ENCODE data around the gene CYP4F8.
"Not testable (repeated sequence)": the region's sequence is repeated elsewhere in the genome, so short reads cannot be mapped to it uniquely, and the experiment has no call there.

Gene CYP4F8

DNA sequence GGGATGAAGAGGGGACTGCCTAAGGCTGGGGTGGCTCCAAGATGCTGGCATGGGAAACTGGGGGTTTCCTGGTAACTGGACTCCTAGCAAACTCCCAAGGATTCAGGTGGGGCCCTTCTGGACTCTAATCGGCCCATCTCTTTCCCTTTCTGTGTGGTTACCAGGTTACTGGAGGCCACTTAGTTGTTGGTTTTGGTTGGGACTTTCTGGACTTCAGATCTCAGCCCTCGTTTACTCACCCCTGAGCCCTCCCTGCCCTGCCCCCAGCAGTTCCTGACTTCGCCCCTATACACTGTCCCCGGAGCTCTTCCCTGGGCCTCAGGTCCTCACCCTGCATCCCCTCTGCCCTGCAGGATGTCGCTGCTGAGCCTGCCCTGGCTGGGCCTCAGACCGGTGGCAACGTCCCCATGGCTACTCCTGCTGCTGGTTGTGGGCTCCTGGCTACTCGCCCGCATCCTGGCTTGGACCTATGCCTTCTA, 58.2 kb downstream of the CYP4F8 start:
- H3K27ac ChIP-seq: no peak overlapping the region
- TF ChIP-seq, protein P1, sequence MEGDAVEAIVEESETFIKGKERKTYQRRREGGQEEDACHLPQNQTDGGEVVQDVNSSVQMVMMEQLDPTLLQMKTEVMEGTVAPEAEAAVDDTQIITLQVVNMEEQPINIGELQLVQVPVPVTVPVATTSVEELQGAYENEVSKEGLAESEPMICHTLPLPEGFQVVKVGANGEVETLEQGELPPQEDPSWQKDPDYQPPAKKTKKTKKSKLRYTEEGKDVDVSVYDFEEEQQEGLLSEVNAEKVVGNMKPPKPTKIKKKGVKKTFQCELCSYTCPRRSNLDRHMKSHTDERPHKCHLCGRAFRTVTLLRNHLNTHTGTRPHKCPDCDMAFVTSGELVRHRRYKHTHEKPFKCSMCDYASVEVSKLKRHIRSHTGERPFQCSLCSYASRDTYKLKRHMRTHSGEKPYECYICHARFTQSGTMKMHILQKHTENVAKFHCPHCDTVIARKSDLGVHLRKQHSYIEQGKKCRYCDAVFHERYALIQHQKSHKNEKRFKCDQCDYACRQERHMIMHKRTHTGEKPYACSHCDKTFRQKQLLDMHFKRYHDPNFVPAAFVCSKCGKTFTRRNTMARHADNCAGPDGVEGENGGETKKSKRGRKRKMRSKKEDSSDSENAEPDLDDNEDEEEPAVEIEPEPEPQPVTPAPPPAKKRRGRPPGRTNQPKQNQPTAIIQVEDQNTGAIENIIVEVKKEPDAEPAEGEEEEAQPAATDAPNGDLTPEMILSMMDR (conservative IDR thresholded peaks at IDR 0.05): no peak
- no peak for TF ChIP-seq ZFX (IDR thresholded peaks at IDR 0.05)

DNA sequence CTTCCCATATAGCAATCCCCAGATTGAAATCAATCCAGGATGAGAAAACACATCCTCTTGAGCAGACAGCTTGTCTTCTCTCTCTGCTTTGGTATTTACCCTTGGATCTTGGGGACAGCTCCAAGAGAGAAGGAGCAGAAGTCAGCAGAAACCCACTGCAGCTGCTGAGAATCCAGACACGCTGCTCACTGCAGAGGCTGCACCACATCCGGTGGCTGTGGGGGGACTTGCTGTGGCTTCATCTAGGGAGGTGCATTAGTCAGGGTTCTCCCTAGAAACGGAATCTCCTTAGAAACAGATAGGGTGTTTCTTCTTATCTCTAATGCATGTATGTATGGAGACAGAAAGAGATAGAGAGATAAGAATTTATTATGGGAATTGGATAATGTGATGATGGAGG, 60.5 kb downstream of the CYP4F8 start:
- no peak overlapping the region for H3K27ac ChIP-seq
- TF ChIP-seq ZFX (IDR thresholded peaks at IDR 0.05): no peak
- TF ChIP-seq, protein P1 (conservative IDR thresholded peaks at IDR 0.05): no peak

DNA sequence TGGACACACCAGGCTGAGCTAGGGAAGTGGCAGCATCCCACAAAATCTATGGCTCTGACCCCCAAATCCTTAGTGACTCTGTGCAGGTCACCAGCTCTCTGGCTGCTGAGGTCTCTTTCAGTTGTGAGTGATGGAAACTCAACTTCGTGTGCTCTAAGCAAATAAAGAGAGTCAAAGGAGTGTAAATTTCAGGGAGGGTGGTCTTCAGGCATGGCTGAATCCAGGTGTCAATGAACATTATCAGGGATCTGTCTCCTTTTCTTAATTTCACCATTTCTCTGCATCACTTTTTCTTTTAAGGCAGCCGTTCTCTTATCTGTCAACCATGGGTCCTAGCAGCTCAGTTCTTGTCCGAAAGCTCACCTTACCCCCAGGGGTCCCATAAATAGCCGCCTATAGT, 64.1 kb downstream of the CYP4F8 start:
- no peak overlapping the region for H3K27ac ChIP-seq
- TF ChIP-seq ZFX (IDR thresholded peaks at IDR 0.05): no peak
- TF ChIP-seq, protein P1 (conservative IDR thresholded peaks at IDR 0.05): no peak

DNA sequence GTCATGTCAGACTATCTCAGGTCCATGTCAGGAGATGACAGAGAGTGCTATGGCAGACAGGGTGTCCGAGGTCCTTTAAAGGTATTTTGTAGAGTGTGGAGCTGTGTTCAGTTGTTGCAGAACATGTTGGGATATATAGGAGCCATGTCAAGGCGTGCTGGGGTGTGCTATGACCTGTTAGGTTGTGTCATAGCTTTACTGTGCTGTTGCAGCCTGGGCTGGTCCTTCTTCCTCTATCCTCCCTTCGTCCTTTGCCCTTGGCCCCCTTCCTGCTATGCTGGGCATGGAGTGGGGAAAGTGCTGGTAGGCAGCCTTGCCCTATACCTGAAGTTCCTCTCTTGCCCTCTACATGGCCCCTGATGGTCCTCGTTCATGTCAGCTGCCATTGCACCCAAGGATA, 64.8 kb downstream of the CYP4F8 start:
- H3K27ac ChIP-seq: not testable (repeated sequence)

Measured in C4-2B (cell line).